Measurements from ENCODE around the gene ECHDC3.
"Not testable (repeated sequence)": the region's sequence is repeated elsewhere in the genome, so short reads cannot be mapped to it uniquely, and the experiment has no call there.

The ECHDC3 gene

DNA sequence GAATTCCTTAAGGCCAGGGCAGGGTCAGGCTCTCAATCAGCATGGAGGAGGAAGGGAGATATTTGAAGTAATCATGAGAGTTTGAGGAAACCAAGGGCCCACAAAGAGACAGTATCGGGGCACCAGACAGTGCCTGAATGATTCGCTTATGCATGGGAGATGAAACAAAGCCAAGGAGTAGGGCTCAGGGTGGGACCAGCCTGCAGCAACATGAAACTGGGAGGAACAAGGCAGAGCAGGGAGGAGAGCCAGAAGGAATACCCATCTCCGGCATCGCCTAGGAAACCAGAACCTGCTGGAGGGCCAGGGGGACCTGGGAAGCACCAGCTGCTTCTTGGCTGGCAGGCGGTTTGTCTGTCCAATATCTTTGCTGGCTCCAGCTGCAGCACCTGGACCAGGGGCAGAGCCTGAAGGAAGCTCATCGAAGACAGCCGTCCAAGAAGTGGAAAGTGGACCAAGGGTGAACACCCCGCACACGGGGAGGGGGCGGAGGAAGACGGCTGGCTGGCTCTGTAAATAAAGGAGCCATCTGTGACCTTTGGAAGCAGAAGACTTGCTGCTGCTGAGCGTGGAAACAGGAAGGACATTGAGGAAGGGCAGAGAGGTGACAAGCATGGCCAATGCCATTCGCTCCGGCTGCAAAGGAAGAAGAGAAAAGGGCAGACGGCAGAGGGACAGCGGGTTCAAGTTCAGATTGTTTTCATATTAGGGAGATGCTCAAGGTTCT lies 34.4 kb upstream of the ECHDC3 start:
- Histone ChIP-seq H3K4me1 (ENCODE audit: control insufficient read depth, low read length) (no peaks in the 10 kb centered on the region; the same call in 1 of the 2 replicates), H3K9me3 (ENCODE audit: control insufficient read depth, insufficient read depth, low read length) (no peaks in the 10 kb centered on the region), H3K27me3 (ENCODE audit: control insufficient read depth, low read length) (no peaks in the 10 kb centered on the region), H3K79me2 (ENCODE audit: control insufficient read depth, low read length) (no peaks in the 10 kb centered on the region), H3K36me3 (ENCODE audit: control insufficient read depth, low read length) (no peaks in the 10 kb centered on the region), H3K4me2 (ENCODE audit: low read length) (no peak overlapping the region), H3K4me3 (ENCODE audit: low read length) (no peak overlapping the region), H4K20me1 (ENCODE audit: control insufficient read depth, insufficient read depth, low read depth, low read length) (no peaks in the 10 kb centered on the region), H3K9me2 (replicated peaks; ENCODE audit: control insufficient read depth, low read length) (no peaks in the 10 kb centered on the region), H3K27ac (ENCODE audit: low read depth, low read length) (no peak overlapping the region), H3F3A (ENCODE audit: control insufficient read depth, insufficient read depth) (no peaks in the 10 kb centered on the region)
- TF ChIP-seq EZH2phosphoT487 (IDR thresholded peaks at IDR 0.05; ENCODE audit: borderline replicate concordance, low read length) (no peak), CTCF (IDR thresholded peaks at IDR 0.05; ENCODE audit: low read depth, low read length, poor library complexity, severe bottlenecking) (no peak)

GRCh38 chr10:11708801-11709200 lies 33.4 kb upstream of the ECHDC3 start:
- H3K9me3 ChIP-seq (ENCODE audit: control insufficient read depth, insufficient read depth, low read length); H3F3A ChIP-seq (ENCODE audit: control insufficient read depth, insufficient read depth); H3K27ac ChIP-seq (ENCODE audit: low read depth, low read length); H3K27me3 ChIP-seq (ENCODE audit: control insufficient read depth, low read length); H3K4me3 ChIP-seq (ENCODE audit: low read length); H3K4me1 ChIP-seq (ENCODE audit: control insufficient read depth, low read length); H3K9me2 ChIP-seq (replicated peaks; ENCODE audit: control insufficient read depth, low read length); H3K36me3 ChIP-seq (ENCODE audit: control insufficient read depth, low read length); H3K79me2 ChIP-seq (ENCODE audit: control insufficient read depth, low read length); H3K4me2 ChIP-seq (ENCODE audit: low read length); H4K20me1 ChIP-seq (ENCODE audit: control insufficient read depth, insufficient read depth, low read depth, low read length): not testable (repeated sequence)

DNA sequence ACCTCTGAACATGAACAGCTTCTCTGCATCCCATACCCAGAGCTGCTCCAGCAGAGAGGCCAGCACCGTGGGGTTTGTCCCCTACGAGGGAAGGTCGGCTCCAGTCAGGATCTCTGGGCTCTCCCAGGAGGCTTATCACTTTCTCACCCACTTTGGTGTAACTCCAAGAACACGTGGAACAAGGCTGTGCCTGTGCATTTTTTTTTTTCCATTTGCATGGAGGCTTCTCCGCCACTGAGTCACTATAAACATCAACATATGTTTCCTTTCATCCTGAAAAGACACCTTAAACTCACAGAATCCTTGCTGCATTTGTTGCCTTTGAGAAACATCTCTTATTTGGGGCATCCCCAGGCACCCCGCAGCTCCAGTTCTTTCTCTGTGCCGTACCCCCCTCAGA lies 29.4 kb upstream of the ECHDC3 start:
- no peak overlapping the region for H3K4me2 ChIP-seq (ENCODE audit: low read length)
- no peaks in the 10 kb centered on the region for H3K27me3 ChIP-seq (ENCODE audit: control insufficient read depth, low read length)
- peaks cover 4% of the 10 kb centered on the region; the same call in 1 of the 2 replicates for H3K4me1 ChIP-seq (ENCODE audit: control insufficient read depth, low read length)
- no peaks in the 10 kb centered on the region for H3K9me3 ChIP-seq (ENCODE audit: control insufficient read depth, insufficient read depth, low read length)
- H3K4me3 ChIP-seq (ENCODE audit: low read length) = no peak overlapping the region
- H3K79me2 ChIP-seq (ENCODE audit: control insufficient read depth, low read length) = no peaks in the 10 kb centered on the region
- H3K9me2 ChIP-seq (replicated peaks; ENCODE audit: control insufficient read depth, low read length) = no peaks in the 10 kb centered on the region
- TF ChIP-seq CTCF (IDR thresholded peaks at IDR 0.05; ENCODE audit: low read depth, low read length, poor library complexity, severe bottlenecking) = no peak
- TF ChIP-seq EZH2phosphoT487 (IDR thresholded peaks at IDR 0.05; ENCODE audit: borderline replicate concordance, low read length) = no peak
- H3K27ac ChIP-seq (ENCODE audit: low read depth, low read length) = no peak overlapping the region
- no peaks in the 10 kb centered on the region for H3F3A ChIP-seq (ENCODE audit: control insufficient read depth, insufficient read depth)
- H3K36me3 ChIP-seq (ENCODE audit: control insufficient read depth, low read length) = no peaks in the 10 kb centered on the region
- H4K20me1 ChIP-seq (ENCODE audit: control insufficient read depth, insufficient read depth, low read depth, low read length) = no peaks in the 10 kb centered on the region

- no peak for TF ChIP-seq CTCF (IDR thresholded peaks at IDR 0.05; ENCODE audit: low read depth, low read length, poor library complexity, severe bottlenecking)
- no peak for TF ChIP-seq EZH2phosphoT487 (IDR thresholded peaks at IDR 0.05; ENCODE audit: borderline replicate concordance, low read length)
- no peak overlapping the region for H3K4me3 ChIP-seq (ENCODE audit: low read length)
- no peaks in the 10 kb centered on the region for H4K20me1 ChIP-seq (ENCODE audit: control insufficient read depth, insufficient read depth, low read depth, low read length)
- H3K79me2 ChIP-seq (ENCODE audit: control insufficient read depth, low read length) = no peaks in the 10 kb centered on the region
- H3K9me2 ChIP-seq (replicated peaks; ENCODE audit: control insufficient read depth, low read length) = no peaks in the 10 kb centered on the region
- H3K9me3 ChIP-seq (ENCODE audit: control insufficient read depth, insufficient read depth, low read length) = no peaks in the 10 kb centered on the region
- H3K36me3 ChIP-seq (ENCODE audit: control insufficient read depth, low read length) = no peaks in the 10 kb centered on the region
- no peak overlapping the region for H3K27ac ChIP-seq (ENCODE audit: low read depth, low read length)
- no peaks in the 10 kb centered on the region for H3F3A ChIP-seq (ENCODE audit: control insufficient read depth, insufficient read depth)
- peaks cover 7% of the 10 kb centered on the region; the same call in 1 of the 2 replicates for H3K4me1 ChIP-seq (ENCODE audit: control insufficient read depth, low read length)
- no peaks in the 10 kb centered on the region for H3K27me3 ChIP-seq (ENCODE audit: control insufficient read depth, low read length)
- H3K4me2 ChIP-seq (ENCODE audit: low read length) = no peak overlapping the region
Observed at GRCh38 chr10:11713186-11713743, 28.9 kb upstream of the ECHDC3 start.
